Mammary epithelial cell (primary cell): ENCODE results near the gene HDGFL3.

Source experiments
- EZH2 ChIP-seq: IDR thresholded peaks from 2 replicates; pipeline ENCODE4 v1.6.1; 2012; ENCODE audit warnings: low read length, inconsistent platforms, borderline replicate concordance
- TF ChIP-seq, protein P1 (sequence below), 2 donors: IDR thresholded peaks in 1 of 2; conservative IDR thresholded peaks in 1 of 2; 2 replicates each; pipeline ENCODE4 v1.5.1; 2011 to 2012; ENCODE audit warnings: inconsistent platforms in 2 of 2, low read length in 2 of 2, mild to moderate bottlenecking in 2 of 2, control low read depth in 1 of 2, low read depth in 1 of 2; ENCODE audit not compliant: insufficient read depth in 1 of 2; ENCODE audit errors: extremely low read depth in 1 of 2

DNA sequence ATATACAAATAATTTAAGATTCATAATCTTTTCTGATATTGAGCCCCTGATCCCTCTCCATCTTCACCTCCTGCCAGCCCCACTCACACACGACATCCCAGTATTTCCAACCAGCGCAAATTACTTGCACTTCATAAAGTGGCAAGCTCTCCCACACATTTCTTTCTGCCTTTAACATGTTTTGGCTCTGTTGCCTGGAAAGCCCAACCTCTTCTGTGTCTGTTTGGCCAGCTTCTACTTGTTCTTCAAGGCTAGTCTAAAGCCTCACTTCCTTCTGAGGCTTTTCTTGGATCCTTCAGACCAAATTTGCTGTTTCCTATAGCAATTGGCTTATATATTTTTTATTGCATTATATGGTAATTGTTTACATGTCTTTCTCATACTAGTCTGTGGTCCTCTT, 105.3 kb downstream of the HDGFL3 start:
- TF ChIP-seq, protein P1, sequence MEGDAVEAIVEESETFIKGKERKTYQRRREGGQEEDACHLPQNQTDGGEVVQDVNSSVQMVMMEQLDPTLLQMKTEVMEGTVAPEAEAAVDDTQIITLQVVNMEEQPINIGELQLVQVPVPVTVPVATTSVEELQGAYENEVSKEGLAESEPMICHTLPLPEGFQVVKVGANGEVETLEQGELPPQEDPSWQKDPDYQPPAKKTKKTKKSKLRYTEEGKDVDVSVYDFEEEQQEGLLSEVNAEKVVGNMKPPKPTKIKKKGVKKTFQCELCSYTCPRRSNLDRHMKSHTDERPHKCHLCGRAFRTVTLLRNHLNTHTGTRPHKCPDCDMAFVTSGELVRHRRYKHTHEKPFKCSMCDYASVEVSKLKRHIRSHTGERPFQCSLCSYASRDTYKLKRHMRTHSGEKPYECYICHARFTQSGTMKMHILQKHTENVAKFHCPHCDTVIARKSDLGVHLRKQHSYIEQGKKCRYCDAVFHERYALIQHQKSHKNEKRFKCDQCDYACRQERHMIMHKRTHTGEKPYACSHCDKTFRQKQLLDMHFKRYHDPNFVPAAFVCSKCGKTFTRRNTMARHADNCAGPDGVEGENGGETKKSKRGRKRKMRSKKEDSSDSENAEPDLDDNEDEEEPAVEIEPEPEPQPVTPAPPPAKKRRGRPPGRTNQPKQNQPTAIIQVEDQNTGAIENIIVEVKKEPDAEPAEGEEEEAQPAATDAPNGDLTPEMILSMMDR (conservative IDR thresholded peaks at IDR 0.05 in 1 of 2, IDR thresholded peaks at IDR 0.05 in 1 of 2; ENCODE audit: extremely low read depth in 1 of 2, insufficient read depth in 1 of 2, low read depth in 1 of 2, low read length in 2 of 2): no peak
- no peak for TF ChIP-seq EZH2
